HG02571 (cell line): ENCODE results near the gene METRNL.
A peak's percentile ranks its signal among the peaks of the same experiment; 100 is the strongest.
"Not testable (repeated sequence)": the region's sequence is repeated elsewhere in the genome, so short reads cannot be mapped to it uniquely, and the experiment has no call there.

Source experiments
- ATAC-seq: cut with Tn5 transposase; IDR thresholded peaks from one replicate; pipeline ENCODE4 v1.9.1; 2021; ENCODE audit warnings: mild to moderate bottlenecking, moderate library complexity; ENCODE audit not compliant: unreplicated experiment

METRNL gene

DNA sequence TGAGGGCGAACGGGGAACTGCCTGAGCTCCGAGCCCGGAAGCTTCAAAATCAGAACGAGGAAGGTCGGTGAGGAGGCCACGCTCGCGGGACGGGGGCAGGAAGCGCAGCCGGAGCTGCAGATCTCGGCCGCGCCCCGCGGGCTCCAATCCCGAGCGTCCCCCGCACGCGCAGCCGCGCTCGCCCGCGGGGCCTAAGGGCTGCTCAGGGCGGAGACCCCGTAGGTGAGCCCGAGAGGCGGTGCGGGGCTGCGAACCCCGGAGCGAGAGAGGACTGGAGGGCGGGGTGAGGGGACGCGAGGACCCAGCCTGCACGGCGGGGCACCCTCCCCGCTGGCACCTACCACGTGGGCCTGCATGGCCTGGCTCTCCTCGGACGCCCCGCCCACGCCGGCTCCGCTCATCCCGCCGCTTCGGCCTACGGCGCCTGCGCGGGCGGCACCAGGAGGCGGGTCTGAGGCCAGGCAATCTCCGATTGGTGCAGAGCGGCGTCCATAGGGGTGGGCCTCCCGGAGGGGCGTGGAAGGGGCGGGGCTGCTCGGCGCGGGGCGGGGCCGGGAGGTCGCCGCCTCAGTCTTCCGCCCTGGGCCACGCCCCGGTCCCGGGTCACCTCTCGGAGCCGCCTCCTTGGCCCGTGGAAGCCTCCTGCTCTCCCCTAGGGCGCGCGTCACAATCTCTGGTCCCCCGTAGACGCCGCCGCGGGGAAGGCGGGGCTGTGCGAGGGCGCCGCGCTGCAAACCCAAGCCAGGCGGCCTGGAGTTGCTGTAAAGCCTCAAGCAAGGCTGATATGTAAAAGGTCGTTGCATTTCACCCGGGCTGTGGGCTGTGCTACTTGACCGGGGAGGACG, 27.8 kb upstream of the METRNL start:
- peak; percentile 89 for ATAC-seq

DNA sequence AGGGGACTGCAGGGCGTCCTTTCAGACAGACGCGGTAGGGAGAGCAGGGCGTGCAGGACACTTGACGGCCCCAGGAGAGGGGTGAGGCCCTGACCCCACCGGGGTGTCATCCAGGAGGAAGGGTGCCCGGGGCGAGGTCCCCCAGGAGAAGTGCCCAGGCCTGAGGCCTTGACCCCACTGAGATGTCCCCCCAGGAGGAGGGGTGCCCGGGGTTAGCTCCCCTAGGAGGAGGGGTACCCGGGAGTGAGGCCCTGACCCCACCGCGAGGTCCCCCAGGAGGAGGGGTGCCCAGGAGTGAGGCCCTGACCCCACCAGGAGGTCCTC, 27.2 kb upstream of the METRNL start:
- no peak for ATAC-seq

DNA sequence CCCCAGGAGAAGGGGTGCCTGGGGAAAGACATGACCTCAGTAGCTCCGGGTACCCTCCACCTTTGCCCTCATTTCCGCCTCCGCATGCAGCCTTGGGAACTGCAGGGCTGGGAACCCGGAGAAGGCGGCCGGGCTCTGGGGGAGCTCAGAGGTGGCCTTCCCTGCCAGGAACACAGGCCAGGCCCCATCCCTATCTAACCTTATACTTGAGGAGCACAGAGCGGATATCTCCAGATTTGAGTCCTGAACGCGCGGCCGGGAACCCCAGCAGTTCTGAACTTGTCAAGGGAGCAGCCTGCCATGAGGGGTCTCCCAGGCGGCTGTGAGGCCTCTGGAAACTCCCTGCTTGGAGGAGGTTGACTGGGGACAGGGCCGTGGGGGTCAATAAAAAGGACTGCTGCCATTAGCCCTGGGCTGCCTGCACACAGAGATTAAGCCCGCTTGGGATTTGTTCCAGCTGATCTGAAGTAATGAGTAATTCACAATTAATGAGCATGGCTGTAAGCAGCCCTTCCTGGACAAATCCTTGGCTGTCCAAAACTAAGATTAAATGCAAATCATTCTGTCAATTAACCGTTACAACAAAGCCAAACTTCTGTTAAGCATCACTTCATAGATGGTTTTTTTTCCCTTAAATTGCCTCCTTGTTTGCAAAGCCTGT, 26.3 kb upstream of the METRNL start:
- ATAC-seq = no peak

DNA sequence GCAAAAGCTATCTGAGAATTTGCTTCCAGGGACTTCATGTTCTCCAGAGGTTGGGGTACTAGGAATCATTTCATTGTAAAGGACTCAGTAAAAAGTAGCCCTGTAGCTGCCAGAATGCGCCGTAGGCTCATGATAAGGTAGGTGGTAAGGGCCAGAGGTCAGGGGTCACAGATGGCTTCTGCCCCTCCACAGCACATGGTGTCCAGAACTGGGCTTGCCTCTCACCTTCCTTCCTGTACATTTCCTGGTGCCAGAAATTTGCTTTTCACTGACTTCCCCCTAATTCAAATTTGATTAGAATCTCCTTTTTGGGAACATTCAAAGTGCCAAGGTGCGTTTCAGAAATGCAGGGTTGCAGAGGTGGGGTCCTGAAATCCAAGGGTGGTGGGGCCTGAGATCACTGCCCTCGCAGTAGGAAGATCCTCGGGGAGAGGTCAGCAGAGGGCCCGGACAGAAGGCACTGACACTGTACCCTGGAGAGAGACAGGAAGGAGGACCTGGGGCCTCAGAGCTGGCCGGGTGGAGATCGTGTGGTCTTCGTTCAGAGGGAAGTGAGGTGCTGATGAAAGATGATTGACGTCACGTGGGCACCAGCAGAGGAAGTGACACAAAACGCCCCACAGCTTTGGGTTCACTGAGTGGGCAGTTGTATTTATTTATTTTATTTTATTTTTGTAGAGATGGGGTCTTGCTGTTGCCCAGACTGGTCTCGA, 25.5 kb upstream of the METRNL start:
- no peak for ATAC-seq

DNA sequence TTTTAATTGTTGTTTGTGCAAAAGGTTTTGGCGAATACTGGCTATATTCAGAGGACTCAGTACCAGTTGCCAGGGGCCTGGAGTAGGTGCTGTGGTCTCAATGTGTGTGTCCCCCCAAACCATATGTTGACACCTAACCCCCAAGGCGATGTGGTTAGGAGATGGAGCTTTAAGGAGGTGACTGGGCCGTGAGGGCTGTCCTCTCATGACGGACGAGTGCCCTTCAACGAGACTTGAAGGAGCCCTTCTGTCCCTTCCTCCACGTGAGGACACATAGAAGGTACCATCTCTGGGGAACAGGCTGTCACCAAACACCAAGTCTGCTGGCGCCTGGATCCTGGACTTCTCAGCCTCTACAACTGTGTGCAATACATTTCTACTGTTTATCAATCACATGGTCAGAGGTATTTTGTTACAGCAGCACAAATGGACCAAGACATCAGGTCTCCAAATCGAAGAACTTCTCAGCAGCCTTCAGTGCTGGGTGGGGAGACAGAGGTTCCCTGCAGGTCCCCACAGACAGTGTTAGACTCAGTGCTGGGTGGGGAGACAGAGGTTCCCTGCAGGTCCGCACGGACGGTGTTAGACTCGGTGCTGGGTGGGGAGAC, 24.8 kb upstream of the METRNL start:
- no peak for ATAC-seq

DNA sequence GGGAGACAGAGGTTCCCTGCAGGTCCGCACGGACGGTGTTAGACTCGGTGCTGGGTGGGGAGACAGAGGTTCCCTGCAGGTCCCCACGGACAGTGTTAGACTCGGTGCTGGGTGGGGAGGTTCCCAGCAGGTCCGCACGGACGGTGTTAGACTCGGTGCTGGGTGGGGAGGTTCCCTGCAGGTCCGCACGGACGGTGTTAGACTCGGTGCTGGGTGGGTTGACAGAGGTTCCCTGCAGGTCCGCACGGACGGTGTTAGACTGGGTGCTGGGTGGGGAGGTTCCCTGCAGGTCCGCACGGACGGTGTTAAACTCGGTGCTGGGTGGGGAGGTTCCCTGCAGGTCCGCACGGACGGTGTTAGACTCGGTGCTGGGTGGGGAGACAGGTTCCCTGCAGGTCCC, 24.2 kb upstream of the METRNL start:
- not testable (repeated sequence) for ATAC-seq

DNA sequence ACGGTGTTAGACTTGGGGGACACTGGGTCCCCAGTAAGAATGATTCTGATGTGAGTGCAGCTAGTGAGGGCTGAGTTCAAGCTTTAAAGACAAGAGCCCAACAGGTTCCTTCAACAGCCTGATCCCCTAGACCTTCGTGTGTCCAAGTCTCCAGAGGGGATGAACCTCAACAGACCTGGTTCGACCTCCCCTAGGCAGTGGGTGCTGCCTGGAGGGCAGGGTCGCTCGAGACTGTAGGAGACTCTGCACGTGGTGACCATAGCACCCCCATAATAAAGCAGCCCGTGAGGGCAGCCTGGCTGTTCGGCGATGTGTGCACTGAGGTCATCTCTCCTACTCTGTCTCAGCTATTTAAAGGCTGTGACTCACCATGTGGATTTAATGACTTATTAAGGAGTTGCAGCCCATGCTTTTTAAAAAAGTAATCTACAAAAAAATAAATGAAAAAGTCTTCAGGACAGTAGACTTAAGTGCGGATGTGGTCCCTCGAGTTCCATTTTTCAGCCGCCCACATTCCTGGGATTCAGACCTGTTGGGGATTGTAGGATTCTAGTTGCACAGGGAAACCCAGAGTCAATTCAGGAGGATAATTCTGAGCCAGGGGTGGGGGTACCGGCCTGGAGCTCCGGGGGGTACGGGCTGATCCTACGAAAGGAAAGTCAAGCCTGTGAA, 23.4 kb upstream of the METRNL start:
- no peak for ATAC-seq

DNA sequence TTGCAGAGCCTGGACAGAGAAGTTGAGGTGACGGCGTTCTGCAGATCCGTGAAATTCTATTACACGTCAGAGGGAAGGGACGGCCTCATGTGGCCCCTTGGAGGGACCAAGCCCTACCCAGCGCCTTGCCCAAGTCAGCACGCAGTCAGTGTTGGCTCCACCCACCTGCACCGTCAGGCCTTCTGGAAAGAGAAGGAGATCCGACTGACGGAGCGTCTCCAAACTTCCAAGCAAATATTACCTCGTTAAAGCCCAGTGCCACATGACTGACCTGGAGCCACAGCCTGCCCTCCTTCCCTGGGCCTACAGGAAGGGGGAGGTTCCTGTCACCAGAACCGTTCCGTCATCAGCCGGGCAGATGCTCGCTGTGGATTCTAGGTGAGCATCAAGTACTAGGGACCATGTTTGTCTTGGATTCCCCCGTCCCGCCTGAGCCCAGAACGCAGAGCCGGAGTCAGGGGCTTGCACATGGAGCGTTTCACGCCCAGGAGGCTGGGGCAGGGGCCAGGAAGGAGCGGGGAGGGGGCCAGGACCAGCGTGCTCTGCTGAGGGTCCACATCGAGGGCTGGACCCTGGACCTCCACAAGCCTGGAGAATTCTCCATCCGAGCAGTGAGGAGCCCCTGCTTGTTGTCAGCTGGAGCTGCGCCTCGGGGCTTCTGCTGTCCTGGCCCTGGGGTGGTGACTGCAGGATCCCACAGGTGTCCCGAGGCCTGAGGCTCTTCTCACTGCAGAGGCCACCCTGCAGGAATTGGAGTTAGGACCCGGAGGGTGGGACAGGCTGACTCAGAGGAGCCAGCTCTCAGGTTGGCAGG, 22.6 kb upstream of the METRNL start:
- ATAC-seq = no peak

DNA sequence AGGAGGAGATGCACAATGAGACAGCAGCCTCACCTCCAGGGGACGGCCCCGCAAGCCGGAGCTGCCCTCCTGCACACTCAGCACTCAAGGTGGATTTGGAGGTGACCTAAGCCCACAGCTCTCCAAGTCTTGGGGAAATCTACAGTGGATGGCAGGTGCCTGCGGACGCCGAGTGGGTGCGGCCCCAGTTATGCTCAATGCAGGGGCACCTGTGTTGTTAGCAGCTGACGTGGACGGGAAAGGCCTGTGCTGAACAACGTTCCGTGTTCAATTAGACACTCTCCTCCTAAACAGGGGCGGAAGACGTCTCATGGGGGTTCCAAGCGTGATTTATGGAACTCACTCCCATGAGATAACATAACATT, 22.0 kb upstream of the METRNL start:
- no peak for ATAC-seq

DNA sequence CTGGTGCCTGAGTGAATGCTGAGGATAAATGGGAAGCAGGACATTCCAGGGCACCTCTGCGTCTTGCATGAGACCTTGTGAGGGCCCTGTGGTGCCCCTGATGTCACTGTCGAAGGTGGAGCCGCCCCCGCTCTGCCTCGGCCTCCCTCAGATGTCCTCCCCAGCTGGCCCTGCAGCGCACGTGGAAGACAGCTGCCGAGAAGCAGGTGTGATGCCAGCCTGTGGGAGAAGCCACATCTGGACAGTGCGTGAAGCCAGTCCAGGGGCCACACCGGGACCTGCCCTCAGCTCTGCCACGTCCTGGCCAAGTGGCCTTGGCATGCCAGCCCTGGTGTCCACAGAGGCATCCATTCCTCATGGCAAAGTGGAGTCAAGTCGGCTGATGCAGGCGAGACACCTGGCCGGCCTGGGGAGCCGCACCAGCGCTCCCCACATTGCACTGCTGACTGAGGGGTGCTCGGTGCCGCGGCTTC, 21.6 kb upstream of the METRNL start:
- no peak for ATAC-seq

DNA sequence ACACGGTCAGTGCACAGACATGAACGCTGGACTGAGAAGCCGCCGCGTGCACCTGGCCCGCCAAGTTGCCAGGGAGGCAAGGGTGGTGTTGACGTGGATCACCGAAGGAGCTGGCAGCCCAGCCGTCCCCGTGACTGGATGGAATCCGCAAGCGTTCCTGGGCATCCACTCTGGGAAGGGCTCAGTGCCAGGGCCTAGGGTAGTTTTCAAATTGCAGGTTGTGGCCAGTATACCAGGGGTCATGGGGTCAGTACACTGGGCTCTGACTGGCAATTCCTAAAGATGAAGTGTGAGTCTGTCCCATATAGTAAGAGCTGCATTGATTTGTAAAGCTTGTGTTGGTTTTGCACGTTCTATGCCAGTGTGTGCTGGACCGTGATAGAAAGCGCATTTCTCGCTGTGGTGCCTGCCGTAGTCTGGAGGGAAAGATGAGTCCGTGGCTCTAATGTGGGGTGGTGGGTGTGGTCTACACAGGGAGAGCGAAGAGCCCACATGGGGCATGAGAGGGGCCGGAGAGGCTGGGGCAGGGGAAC, 21.1 kb upstream of the METRNL start:
- ATAC-seq = no peak

DNA sequence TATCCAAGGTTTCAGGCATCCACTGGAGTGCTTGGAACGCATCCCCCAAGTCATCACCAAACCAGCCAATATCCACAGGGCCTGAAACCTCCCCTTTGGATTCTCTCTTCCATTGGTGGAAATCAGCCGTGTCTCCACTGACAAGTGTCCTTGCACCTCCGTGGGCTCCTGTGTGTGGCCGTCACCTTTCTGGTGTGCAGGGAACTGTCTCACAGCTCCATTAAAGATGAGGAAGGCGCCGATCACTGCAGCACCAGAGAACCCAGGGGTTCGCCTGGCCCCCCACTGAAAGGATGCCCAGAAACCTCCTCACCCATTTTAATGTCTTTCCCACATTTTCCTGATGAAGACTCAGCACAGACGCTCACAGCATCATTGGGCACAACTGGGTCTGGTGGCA, 17.8 kb upstream of the METRNL start:
- ATAC-seq = no peak

DNA sequence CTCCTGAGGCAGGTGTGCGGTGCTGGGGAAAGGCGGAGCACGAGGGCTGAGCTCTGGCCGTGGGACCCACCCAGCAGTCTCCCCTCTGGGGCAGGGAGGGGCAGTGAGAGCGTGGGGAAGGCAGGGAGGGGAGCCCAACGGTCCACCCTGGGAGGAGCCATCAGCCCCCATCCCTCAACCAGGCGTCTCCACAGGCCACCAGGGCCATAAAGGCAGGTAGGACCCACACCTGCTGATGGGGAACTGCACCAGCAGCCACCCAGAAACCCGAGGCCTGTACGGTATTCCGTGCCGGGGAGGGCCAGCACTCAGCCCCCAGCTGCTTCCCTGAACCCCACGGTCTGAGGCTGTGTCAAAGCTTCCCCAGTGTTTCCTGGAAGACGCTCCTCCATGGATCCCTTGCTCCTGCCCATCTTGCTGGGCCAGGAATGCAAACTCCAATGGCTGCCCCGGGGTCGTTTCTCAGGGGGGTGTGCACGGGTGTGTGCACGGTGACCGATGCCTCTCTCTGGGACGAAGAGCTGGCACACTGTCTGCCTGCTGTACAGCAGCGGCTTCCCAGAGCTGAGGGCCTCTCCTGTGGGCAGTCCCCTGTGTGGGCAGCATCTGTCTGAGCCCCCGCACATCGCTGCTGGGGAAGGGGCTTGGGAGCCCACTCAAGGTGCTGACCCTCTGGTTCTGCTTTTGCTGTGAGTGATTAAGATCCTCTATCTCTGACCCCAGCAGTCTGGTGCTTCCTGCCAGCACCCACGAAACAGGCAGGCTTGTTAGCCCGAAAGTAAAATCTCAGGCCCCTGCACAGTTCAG, 17.2 kb upstream of the METRNL start:
- no peak for ATAC-seq

DNA sequence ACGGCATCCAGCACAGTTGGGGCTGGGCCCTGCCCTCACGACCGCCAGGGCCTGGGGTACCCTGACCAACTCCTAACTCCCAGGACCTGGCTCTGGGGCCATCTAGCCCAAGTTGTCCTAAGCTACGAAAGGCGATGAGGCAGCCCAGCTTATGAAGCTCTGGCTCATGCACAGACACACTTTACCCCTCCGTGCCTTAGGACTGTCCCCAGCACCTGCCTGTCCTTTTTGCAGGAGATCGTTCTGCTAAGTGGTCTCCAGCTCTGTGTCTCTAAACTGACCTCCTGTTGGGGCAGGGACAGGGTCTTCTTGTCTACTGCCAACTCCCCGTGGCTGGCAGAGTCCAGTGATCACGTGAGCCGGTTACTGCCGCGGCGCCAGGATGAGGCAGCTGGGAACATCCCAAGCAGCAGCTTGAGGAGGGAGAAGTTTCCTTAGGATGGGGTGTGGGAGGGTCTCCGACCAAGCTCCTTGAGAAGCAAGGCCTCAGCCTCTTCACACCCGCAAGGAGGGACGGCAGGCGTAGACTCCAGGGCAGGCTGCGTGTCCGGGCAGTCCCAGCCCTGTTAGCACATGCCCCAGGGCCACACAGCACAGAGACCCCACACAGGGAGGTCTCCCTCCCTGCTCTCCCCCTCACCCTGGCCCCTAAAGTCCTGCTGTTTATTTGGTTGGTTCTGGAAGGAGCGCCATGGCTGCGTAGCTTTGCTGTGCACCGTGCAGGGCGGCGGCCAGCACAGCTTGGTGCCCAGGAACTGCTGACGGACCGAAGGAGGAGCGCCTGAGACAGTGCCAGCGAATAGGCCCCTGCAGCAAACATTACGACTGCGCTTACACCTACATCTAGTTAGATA, 16.4 kb upstream of the METRNL start:
- no peak for ATAC-seq

DNA sequence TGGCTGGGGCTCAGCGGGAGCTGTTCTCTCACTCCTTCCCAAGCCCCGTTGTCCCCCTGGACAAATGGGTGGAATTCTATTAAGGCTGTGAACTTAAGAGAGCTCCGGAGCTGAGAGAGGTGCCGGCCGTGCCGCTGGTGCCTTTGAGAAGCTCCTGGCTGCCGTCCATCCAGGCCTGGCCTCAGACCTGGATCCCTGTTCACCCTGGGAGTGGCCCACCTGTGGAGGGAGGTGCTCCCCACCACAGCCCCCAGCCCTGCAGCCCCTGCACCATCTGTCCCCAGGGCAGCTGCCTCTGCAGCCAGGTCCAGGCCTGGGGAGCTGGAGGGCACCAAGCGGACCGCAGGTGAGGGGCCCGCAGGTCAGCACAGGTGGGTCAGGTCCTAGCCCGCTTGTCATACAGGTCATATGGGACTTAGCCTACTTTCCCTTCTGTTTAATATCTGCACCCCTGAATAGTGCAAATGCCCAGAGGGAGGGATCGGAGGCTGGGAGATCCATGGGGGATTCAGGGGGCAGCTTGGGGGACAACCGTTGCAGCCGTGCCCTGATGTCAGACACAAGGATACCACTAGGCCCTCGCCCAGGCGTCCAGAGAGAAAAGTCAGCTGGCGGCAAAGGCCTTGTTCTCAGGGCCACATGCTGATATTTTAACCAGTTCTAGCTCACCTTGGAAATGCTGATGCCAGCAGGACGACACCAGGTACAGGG, 15.2 kb upstream of the METRNL start:
- no peak for ATAC-seq

DNA sequence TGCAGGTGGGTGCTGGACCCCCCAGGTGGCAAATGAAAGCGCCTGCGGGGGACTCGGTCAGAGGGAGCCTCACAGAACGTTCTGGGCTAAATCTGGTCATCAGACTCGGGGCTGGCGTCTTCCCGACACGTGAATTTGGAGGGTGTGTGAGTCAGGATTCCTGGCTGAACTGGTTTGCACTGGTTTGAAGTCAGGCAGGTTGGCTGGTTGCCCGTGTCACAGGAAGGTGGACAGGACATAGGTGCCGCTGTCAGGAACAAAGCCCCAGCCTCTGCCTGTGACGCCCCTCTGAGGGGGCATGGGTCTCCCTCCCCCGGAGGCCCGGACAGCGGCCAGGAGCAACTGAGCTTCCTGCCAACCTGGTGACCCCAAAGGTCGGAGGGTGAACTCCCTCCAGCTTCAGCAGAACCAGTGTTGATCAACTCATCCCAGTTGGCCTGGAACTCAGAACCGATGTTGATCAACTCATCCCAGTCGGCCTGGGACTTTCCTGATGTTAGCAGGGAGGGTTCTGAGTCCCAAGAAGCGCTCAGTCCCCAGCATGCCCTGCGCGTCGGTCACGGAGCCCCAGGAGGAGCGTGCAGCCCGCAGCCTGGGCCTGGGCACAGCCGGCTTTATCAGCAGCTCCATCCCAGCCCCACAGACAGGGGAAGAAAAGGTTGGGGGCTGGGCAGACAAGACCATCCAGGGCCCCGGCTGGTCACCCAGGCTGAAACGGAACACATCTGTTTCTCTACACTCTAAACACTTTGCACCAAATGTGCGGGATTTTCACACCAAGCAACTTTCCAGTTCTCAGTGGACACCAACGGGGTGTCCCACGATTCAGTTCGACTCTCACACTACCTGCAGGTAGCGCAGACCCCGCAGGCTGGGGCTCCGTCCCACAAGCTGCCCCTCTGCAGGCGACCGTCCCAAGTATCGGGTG, 14.4 kb upstream of the METRNL start:
- ATAC-seq = no peak
